Activated T-cell treated with anti-CD3 and anti-CD28 coated beads, Interleukin-2, amount 50 U/mL, for 4 hours (primary cell): ENCODE data around the gene TSKS. TPM values are rescaled to one million over a fixed set of nuclear protein-coding genes. Genes with fewer than 3 reads are reported as not detected.
A peak's percentile ranks its signal among the peaks of the same experiment; 100 is the strongest.

Experiments
- ATAC-seq, 2 donors: fragments of 200-7000 bp; cut with Tn5 transposase; one replicate each; pipeline ENCODE4 v1.10.0; 2021
- DNase-seq: peaks from one replicate; pipeline ENCODE4 v3.0.0-alpha.2; 2020
- H3K27me3 Mint-ChIP-seq: one replicate; pipeline ENCODE4 v1.8.0; 2021; ENCODE audit warnings: low read depth, mixed read lengths
- H3K36me3 Mint-ChIP-seq: one replicate; pipeline ENCODE4 v1.8.0; 2022; ENCODE audit warnings: mixed read lengths; ENCODE audit not compliant: insufficient read depth
- H3K4me1 Mint-ChIP-seq: one replicate; pipeline ENCODE4 v1.8.0; 2021; ENCODE audit warnings: low read depth, mixed read lengths
- H3K4me3 Mint-ChIP-seq: one replicate; pipeline ENCODE4 v1.8.0; 2021; ENCODE audit warnings: mild to moderate bottlenecking, moderate library complexity, mixed read lengths
- H3K9me3 Mint-ChIP-seq: one replicate; pipeline ENCODE4 v1.8.0; 2021; ENCODE audit warnings: mixed read lengths
- total RNA-seq, 3 donors: library from RNA; stranded (reverse); gene quantifications; one replicate each; pipeline ENCODE4 v1.2.1, GENCODE V29; 2021

Gene TSKS
- total RNA-seq, 3 donors from 2014 or later: 0.40 to 1.2 TPM; not detected in 1

GRCh38 chr19:49801966-49802661, 39.0 kb upstream of the TSKS start:
- Mint-ChIP-seq H3K9me3 (no peaks in the 10 kb centered on the region), H3K4me1 (no peaks in the 10 kb centered on the region), H3K27me3 (no peaks in the 10 kb centered on the region), H3K36me3 (peaks cover 8% of the 10 kb centered on the region), H3K4me3 (no peak overlapping the region)
- DNase-seq (no peak), ATAC-seq (no peak)

GRCh38 chr19:49801401-49801888, 38.3 kb upstream of the TSKS start:
- no peak for ATAC-seq
- Mint-ChIP-seq H3K4me3 (no peak overlapping the region), H3K27me3 (no peaks in the 10 kb centered on the region), H3K4me1 (no peaks in the 10 kb centered on the region), H3K36me3 (peaks cover 11% of the 10 kb centered on the region), H3K9me3 (no peaks in the 10 kb centered on the region)
- DNase-seq: no peak

GRCh38 chr19:49800771-49801170, 37.7 kb upstream of the TSKS start:
- Mint-ChIP-seq H3K27me3 (no peaks in the 10 kb centered on the region), H3K9me3 (no peaks in the 10 kb centered on the region), H3K4me1 (no peaks in the 10 kb centered on the region), H3K36me3 (peaks cover 11% of the 10 kb centered on the region), H3K4me3 (no peak overlapping the region)
- ATAC-seq (no peak), DNase-seq (no peak)

- DNase-seq (no peak), ATAC-seq (no peak)
Observed at GRCh38 chr19:49799798-49800376, 36.8 kb upstream of the TSKS start.

GRCh38 chr19:49799271-49799797, 36.2 kb upstream of the TSKS start:
- ATAC-seq (no peak), DNase-seq (no peak)
- H3K4me1 Mint-ChIP-seq: no peaks in the 10 kb centered on the region
- H3K27me3 Mint-ChIP-seq: no peaks in the 10 kb centered on the region
- peaks cover 18% of the 10 kb centered on the region for H3K36me3 Mint-ChIP-seq
- no peak overlapping the region for H3K4me3 Mint-ChIP-seq
- H3K9me3 Mint-ChIP-seq: no peaks in the 10 kb centered on the region

More at GRCh38 chr19:49799798-49800376, 36.8 kb upstream of the TSKS start:
- Mint-ChIP-seq H3K4me1 (no peaks in the 10 kb centered on the region), H3K9me3 (no peaks in the 10 kb centered on the region), H3K36me3 (peaks cover 16% of the 10 kb centered on the region), H3K27me3 (no peaks in the 10 kb centered on the region), H3K4me3 (no peak overlapping the region)

- Mint-ChIP-seq H3K4me1 (no peaks in the 10 kb centered on the region), H3K4me3 (no peak overlapping the region)
Observed at GRCh38 chr19:49798574-49798973, 35.5 kb upstream of the TSKS start.

GRCh38 chr19:49795615-49796014, 32.5 kb upstream of the TSKS start:
- Mint-ChIP-seq H3K36me3 (peaks cover 18% of the 10 kb centered on the region), H3K9me3 (no peaks in the 10 kb centered on the region), H3K27me3 (no peaks in the 10 kb centered on the region), H3K4me3 (no peak overlapping the region), H3K4me1 (no peaks in the 10 kb centered on the region)
- no peak for DNase-seq
- no peak for ATAC-seq

More at GRCh38 chr19:49798574-49798973, 35.5 kb upstream of the TSKS start:
- ATAC-seq (no peak), DNase-seq (no peak)
- Mint-ChIP-seq H3K9me3 (no peaks in the 10 kb centered on the region), H3K36me3 (peaks cover 18% of the 10 kb centered on the region), H3K27me3 (no peaks in the 10 kb centered on the region)

- Mint-ChIP-seq H3K36me3 (peaks cover 25% of the 10 kb centered on the region), H3K4me3 (no peak overlapping the region), H3K27me3 (no peaks in the 10 kb centered on the region), H3K9me3 (no peaks in the 10 kb centered on the region), H3K4me1 (peaks cover 1% of the 10 kb centered on the region)
- ATAC-seq (peak; percentile 94), DNase-seq (no peak)
Observed at GRCh38 chr19:49793561-49793840, 30.4 kb upstream of the TSKS start.

GRCh38 chr19:49792829-49793560, 29.9 kb upstream of the TSKS start:
- ATAC-seq (peak in 1 of 2 donors; percentile 13), DNase-seq (no peak)
- Mint-ChIP-seq H3K4me1 (peaks cover 1% of the 10 kb centered on the region), H3K4me3 (no peak overlapping the region), H3K36me3 (peaks cover 25% of the 10 kb centered on the region), H3K9me3 (no peaks in the 10 kb centered on the region), H3K27me3 (no peaks in the 10 kb centered on the region)

- H3K9me3 Mint-ChIP-seq: no peaks in the 10 kb centered on the region
- H3K36me3 Mint-ChIP-seq: peaks cover 25% of the 10 kb centered on the region
- no peak overlapping the region for H3K4me3 Mint-ChIP-seq
- DNase-seq: no peak
- ATAC-seq: no peak
- peaks cover 1% of the 10 kb centered on the region for H3K4me1 Mint-ChIP-seq
- H3K27me3 Mint-ChIP-seq: no peaks in the 10 kb centered on the region
Observed at GRCh38 chr19:49791776-49792445, 28.8 kb upstream of the TSKS start.

GRCh38 chr19:49790866-49791265, 27.8 kb upstream of the TSKS start:
- H3K4me1 Mint-ChIP-seq: peaks cover 5% of the 10 kb centered on the region
- H3K36me3 Mint-ChIP-seq: peaks cover 26% of the 10 kb centered on the region
- ATAC-seq: no peak
- H3K4me3 Mint-ChIP-seq: no peak overlapping the region
- H3K9me3 Mint-ChIP-seq: no peaks in the 10 kb centered on the region
- DNase-seq: no peak
- no peaks in the 10 kb centered on the region for H3K27me3 Mint-ChIP-seq

- H3K9me3 Mint-ChIP-seq: no peaks in the 10 kb centered on the region
- ATAC-seq (no peak), DNase-seq (no peak)
- H3K4me1 Mint-ChIP-seq: peaks cover 7% of the 10 kb centered on the region
- H3K27me3 Mint-ChIP-seq: no peaks in the 10 kb centered on the region
- no peak overlapping the region for H3K4me3 Mint-ChIP-seq
- H3K36me3 Mint-ChIP-seq: peaks cover 27% of the 10 kb centered on the region
Observed at GRCh38 chr19:49788857-49789256, 25.8 kb upstream of the TSKS start.

GRCh38 chr19:49787746-49788145, 24.6 kb upstream of the TSKS start:
- no peak for ATAC-seq
- DNase-seq: no peak
- H3K4me1 Mint-ChIP-seq: peaks cover 7% of the 10 kb centered on the region
- H3K9me3 Mint-ChIP-seq: no peaks in the 10 kb centered on the region
- peaks cover 35% of the 10 kb centered on the region for H3K36me3 Mint-ChIP-seq
- H3K27me3 Mint-ChIP-seq: no peaks in the 10 kb centered on the region
- H3K4me3 Mint-ChIP-seq: no peak overlapping the region

- no peak for DNase-seq
- H3K27me3 Mint-ChIP-seq: no peaks in the 10 kb centered on the region
- peaks cover 35% of the 10 kb centered on the region for H3K36me3 Mint-ChIP-seq
- no peak for ATAC-seq
- no peaks in the 10 kb centered on the region for H3K9me3 Mint-ChIP-seq
- H3K4me3 Mint-ChIP-seq: no peak overlapping the region
- H3K4me1 Mint-ChIP-seq: peaks cover 7% of the 10 kb centered on the region
Observed at GRCh38 chr19:49786376-49786820, 23.3 kb upstream of the TSKS start.
